Uterus (tissue), 4 donors: ENCODE results near the gene EBI3. TPM values are rescaled to one million over a fixed set of nuclear protein-coding genes. Genes with fewer than 3 reads are reported as not detected.
"Not testable (repeated sequence)": the region's sequence is repeated elsewhere in the genome, so short reads cannot be mapped to it uniquely, and the experiment has no call there.

ENCODE experiments used
- DNase-seq, 2 donors: peaks; one replicate each; pipeline ENCODE4 v3.0.0-alpha.2; 2019 to 2020
- H3K27ac ChIP-seq, 2 donors: fragments of 200-600 bp; sonication (generic); 1 replicate in 1 of 2; 2 replicates in 1 of 2; pipeline ENCODE4 v1.5.1; 2016 to 2018
- H3K27me3 ChIP-seq, 2 donors: fragments of 200-600 bp; sonication (generic); one replicate each; pipeline ENCODE4 v1.5.1; 2018 to 2019; ENCODE audit warnings: control low read depth in 1 of 2
- H3K36me3 ChIP-seq, 2 donors: fragments of 200-600 bp; sonication (generic); one replicate each; pipeline ENCODE4 v1.5.1; 2019; ENCODE audit warnings: control low read depth in 1 of 2
- H3K4me1 ChIP-seq, 2 donors: fragments of 200-600 bp; sonication (generic); one replicate each; pipeline ENCODE4 v1.5.1; 2018 to 2019; ENCODE audit warnings: control low read depth in 1 of 2
- H3K4me3 ChIP-seq, 2 donors: fragments of 200-600 bp; sonication (generic); 1 replicate in 1 of 2; 2 replicates in 1 of 2; pipeline ENCODE4 v1.5.1; 2018 to 2019; ENCODE audit warnings: mild to moderate bottlenecking in 1 of 2
- H3K9me3 ChIP-seq, 2 donors: fragments of 200-600 bp; sonication (generic); one replicate each; pipeline ENCODE4 v1.5.1; 2019; ENCODE audit warnings: control low read depth in 1 of 2
- POLR2A ChIP-seq, 2 donors: fragments of 450-650 bp; IDR thresholded peaks; one replicate each; pipeline ENCODE4 v1.6.1; 2016; ENCODE audit warnings: antibody characterized with exemption in 2 of 2, mild to moderate bottlenecking in 1 of 2, moderate library complexity in 1 of 2
- intact Hi-C: fragments of 100-400 bp; cut with DNase I; formaldehyde crosslinking; loops from one replicate; pipeline ENCODE4 v1.15.1; 2023; ENCODE audit warnings: low total_unique reads
- total RNA-seq, 4 donors: library from RNA; depleted of rRNA in 3 of 4; stranded (reverse); fragments of >200 nt in 3 of 4; gene quantifications; one replicate each; pipeline versions ENCODE4 v1.1.0 to v1.2.4, GENCODE V29; 2014 to 2023
- TF ChIP-seq, protein P1 (sequence below), 4 experiments: fragments of 200-600 bp in 2 of 4; fragments of 450-650 bp in 2 of 4; sonication (generic) in 2 of 4; IDR thresholded peaks; one replicate each; pipeline ENCODE4 v1.5.1; 2016 to 2019; ENCODE audit warnings: antibody characterized with exemption in 4 of 4, mild to moderate bottlenecking in 2 of 4, moderate library complexity in 1 of 4
- donor health status: DM: yes; HTN: yes; CAD: no.

EBI3 gene
- total RNA-seq, 4 donors from 2014 or later, result 1.2 to 1.8 (median 1.5) TPM; not detected in 1

DNA sequence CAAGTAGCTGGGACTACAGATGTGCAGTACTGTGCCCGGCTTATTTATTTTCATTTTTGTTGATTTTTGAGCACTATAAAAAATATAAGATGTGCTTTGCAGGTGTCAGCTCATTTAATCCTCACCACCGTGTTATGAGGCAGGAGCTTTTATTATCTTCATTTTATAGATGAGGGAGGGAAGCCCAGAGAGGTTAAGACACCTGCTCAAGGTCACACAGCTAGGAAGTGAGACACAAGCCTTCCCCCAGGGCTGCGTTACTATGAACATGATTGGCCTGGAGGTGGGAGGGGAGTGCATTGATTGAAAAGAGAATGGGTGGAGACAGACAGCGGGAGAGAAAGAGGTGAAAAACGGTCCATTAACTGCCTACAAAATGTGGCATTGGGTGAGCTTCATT is 39.7 kb upstream of the EBI3 start:
- H3K9me3 ChIP-seq, result no peaks in the 10 kb centered on the region
- H3K4me3 ChIP-seq, result no peak overlapping the region
- no peaks in the 10 kb centered on the region for H3K4me1 ChIP-seq
- H3K36me3 ChIP-seq, result no peaks in the 10 kb centered on the region
- intact Hi-C loops, result no loop called here
- no peak overlapping the region for H3K27ac ChIP-seq
- TF ChIP-seq, protein P1, sequence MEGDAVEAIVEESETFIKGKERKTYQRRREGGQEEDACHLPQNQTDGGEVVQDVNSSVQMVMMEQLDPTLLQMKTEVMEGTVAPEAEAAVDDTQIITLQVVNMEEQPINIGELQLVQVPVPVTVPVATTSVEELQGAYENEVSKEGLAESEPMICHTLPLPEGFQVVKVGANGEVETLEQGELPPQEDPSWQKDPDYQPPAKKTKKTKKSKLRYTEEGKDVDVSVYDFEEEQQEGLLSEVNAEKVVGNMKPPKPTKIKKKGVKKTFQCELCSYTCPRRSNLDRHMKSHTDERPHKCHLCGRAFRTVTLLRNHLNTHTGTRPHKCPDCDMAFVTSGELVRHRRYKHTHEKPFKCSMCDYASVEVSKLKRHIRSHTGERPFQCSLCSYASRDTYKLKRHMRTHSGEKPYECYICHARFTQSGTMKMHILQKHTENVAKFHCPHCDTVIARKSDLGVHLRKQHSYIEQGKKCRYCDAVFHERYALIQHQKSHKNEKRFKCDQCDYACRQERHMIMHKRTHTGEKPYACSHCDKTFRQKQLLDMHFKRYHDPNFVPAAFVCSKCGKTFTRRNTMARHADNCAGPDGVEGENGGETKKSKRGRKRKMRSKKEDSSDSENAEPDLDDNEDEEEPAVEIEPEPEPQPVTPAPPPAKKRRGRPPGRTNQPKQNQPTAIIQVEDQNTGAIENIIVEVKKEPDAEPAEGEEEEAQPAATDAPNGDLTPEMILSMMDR (IDR thresholded peaks at IDR 0.05), result no peak
- TF ChIP-seq POLR2A (IDR thresholded peaks at IDR 0.05), result no peak
- H3K27me3 ChIP-seq, result no peaks in the 10 kb centered on the region
- DNase-seq, result no peak

DNA sequence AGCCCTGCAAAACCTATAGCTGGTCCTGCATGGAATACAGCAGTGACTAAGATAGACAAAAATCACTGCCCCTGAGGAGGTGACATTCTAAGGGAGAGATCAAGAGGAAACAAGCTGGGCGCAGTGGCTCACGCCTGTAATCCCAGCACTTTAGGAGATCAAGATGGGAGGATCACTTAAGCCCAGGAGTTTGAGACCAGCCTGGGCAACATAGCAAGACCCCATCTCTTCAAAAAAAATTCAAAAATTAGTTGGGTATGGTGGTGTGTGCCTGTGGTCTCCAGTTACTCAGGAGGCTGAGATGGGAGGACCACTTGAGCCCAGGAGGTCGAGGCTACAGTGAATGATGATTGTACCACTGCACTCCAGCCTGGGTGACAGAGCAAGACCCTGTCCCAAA is 36.8 kb upstream of the EBI3 start:
- H3K27me3 ChIP-seq, result peaks cover 6 to 12% of the 10 kb centered on the region in 2 donors
- H3K4me3 ChIP-seq, intact Hi-C loops: not testable (repeated sequence)

DNA sequence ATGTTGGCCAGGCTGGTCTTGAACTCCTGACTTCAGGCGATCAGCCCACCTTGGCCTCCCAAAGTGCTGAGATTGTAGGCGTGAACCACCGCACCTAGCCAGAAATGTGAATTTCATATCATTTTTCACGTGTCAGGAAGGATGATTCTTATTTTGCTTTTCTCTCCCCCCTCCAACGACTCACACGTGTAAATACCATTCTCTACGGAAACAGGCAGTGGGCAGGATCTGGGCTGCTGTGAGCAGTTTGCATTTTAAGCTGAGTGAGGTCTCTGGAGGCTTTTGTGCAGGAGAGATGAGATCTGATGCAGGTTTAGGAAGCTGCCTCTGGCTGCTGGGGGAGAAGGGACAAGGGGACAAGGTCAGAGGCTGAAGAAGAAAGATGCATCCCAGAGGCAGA is 35.0 kb upstream of the EBI3 start:
- Histone ChIP-seq H3K4me1 (peaks cover 0 to 8% of the 10 kb centered on the region in 2 donors), H3K4me3 (no peak overlapping the region), H3K27me3 (peaks cover 9 to 16% of the 10 kb centered on the region in 2 donors), H3K9me3 (no peaks in the 10 kb centered on the region), H3K27ac (no peak overlapping the region), H3K36me3 (no peaks in the 10 kb centered on the region)
- intact Hi-C loops, result no loop called here
- TF ChIP-seq, protein P1 (IDR thresholded peaks at IDR 0.05), result no peak
- no peak for TF ChIP-seq POLR2A (IDR thresholded peaks at IDR 0.05)
- no peak for DNase-seq

More for the DNA sequence above, 36.8 kb upstream of the EBI3 start:
- H3K36me3 ChIP-seq, DNase-seq, H3K9me3 ChIP-seq, H3K27ac ChIP-seq, H3K4me1 ChIP-seq: not testable (repeated sequence)

DNA sequence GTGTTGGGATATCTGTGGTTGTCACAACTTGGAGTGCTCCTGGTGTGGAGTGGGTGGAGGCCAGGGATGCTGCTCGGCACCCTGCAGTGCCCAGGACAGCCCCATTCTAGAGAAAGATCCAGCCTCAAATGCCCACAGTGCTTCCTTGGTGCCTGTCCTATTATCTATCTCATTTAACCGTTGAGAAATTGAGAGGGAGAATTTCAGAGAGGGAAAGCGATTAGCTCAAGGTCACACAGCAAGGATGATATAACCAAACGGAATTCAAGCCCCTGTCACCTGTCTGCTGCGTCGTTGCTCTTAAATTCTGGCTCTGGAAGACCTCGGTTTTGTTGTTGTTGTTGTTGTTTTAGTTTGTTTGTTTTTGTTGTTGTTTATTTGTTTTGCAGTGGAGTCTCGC is 33.3 kb upstream of the EBI3 start:
- no peaks in the 10 kb centered on the region for H3K36me3 ChIP-seq
- TF ChIP-seq, protein P1 (IDR thresholded peaks at IDR 0.05), result no peak
- no peak for TF ChIP-seq POLR2A (IDR thresholded peaks at IDR 0.05)
- H3K27me3 ChIP-seq, result peaks cover 9 to 16% of the 10 kb centered on the region in 2 donors
- peaks cover 0 to 8% of the 10 kb centered on the region in 2 donors for H3K4me1 ChIP-seq
- intact Hi-C loops, result no loop called here
- no peak overlapping the region for H3K27ac ChIP-seq
- no peaks in the 10 kb centered on the region for H3K9me3 ChIP-seq
- H3K4me3 ChIP-seq, result no peak overlapping the region
- no peak for DNase-seq

DNA sequence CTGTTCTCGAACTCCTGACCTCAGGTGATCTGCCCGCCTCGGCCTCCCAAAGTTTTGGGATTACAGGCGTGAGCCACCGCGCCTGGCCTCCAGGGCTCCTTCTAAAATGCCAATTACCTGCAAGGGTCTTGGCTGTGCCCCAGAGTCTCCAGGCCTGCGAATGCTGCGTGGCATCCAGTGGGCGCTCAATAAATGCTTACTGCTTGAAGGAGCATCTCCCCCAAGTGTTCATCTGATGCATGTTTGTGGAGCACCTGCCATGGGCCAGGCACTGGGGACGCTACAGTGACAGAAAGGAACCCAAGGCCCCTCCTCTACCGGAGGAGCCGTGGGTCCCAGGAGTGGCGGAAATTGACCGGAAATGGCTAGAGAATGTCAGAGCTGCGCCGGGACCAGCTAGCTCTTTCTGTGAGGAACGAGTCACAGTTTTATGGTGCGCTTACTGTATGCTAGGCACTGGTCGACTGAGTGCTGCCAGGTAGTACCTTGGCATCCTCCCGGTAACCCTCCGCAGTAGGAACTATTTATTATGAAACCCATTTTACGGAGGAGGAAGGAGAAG is 32.7 kb upstream of the EBI3 start:
- Histone ChIP-seq H3K27ac (no peak overlapping the region), H3K27me3 (peaks cover 9 to 16% of the 10 kb centered on the region in 2 donors), H3K36me3 (no peaks in the 10 kb centered on the region), H3K9me3 (no peaks in the 10 kb centered on the region), H3K4me1 (peaks cover 0 to 8% of the 10 kb centered on the region in 2 donors), H3K4me3 (no peak overlapping the region)
- no peak for DNase-seq
- no peak for TF ChIP-seq POLR2A (IDR thresholded peaks at IDR 0.05)
- TF ChIP-seq, protein P1 (IDR thresholded peaks at IDR 0.05), result no peak
- intact Hi-C loops, result no loop called here

DNA sequence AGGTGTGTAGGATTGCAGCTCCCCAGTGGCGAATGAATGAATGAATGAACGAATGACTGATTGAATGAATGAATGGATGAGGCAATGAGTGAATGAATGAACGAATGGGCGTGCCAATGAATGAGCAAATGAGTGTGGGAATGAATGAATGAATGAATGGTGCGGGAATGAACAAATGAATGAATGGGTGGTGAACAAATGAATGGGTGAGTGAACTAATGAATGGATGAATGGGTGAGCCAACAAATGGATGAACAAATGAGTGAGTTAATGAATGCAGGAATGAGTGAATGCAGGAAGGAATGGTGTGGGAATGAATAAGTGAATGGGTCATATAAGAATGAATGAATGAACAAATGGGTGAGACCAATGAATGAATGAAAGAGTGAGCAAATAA is 32.1 kb upstream of the EBI3 start:
- no peak for DNase-seq
- peaks cover 0 to 8% of the 10 kb centered on the region in 2 donors for H3K4me1 ChIP-seq
- intact Hi-C loops, result no loop called here
- H3K9me3 ChIP-seq, result no peaks in the 10 kb centered on the region
- peaks cover 9 to 16% of the 10 kb centered on the region in 2 donors for H3K27me3 ChIP-seq
- TF ChIP-seq POLR2A (IDR thresholded peaks at IDR 0.05), result no peak
- TF ChIP-seq, protein P1 (IDR thresholded peaks at IDR 0.05), result no peak
- no peak overlapping the region for H3K27ac ChIP-seq
- no peak overlapping the region for H3K4me3 ChIP-seq
- no peaks in the 10 kb centered on the region for H3K36me3 ChIP-seq
